Stimulated activated CD8-positive, alpha-beta memory T cell treated with anti-CD3 and anti-CD28 coated beads, Interleukin-4, amount 100 ng/mL, for 4 hours (primary cell): ENCODE measurements around the gene CHN2.

Source experiments
- DNase-seq, 2 donors: peaks; one replicate each; pipeline ENCODE4 v3.0.0-alpha.2; 2020; ENCODE audit warnings: low read depth in 2 of 2, low spot score in 1 of 2

CHN2 gene

GRCh38 chr7:29224726-29225125 lies 30.2 kb downstream of the CHN2 start:
- no peak for DNase-seq

DNA sequence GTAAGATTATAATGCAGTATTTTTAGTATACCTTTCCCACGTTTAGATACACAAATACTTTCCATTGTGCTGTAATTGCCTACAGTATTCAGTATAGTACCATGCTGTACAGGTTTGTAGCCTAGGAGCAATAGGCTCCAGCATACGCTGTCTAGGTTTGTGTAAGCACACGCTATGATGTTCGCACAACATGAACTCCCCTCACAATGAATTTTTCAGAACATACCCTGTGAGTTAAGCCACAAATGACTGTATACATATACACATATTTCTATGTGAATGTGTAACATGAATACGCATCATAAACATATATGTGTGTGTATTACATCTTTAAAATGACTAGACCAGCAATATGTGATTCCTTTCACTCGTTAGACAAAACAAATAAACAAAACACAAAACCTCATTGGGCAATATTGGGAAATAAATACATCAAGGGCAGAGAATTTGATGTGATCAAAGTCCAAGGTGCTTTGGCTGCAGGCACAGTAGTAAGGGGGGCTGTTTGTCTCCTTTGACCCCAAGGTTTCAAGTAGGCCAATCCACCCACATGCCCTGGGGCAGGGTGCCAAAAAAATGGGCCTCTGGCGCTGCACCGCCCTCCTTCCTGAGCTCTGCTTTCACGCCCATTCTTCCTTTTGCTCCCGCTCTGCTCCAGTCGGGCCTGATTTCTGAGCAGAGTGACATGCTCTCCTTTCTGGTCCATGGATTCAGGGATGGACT lies 33.9 kb downstream of the CHN2 start:
- no peak for DNase-seq

- no peak for DNase-seq
Observed at GRCh38 chr7:29229066-29229465, 34.5 kb downstream of the CHN2 start.

DNA sequence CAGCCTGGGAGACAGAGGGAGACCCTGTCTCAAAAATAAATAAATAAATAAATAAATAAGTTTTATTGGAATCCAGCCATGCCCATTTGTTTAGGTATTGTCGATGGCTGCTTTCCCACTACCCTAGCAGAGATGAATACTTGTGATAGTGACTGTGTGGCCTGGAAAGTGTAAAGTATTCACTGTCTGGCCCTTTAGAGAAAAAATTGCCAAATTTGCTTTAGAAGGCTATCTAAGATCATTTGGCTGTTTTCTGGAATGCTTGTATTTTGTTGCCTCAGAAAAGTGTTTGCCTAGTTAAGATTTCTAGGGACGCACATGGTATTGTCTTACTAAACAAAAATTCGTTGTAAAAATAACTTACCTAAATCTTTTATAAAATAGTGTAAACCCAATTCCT lies 35.4 kb downstream of the CHN2 start:
- DNase-seq: no peak

DNA sequence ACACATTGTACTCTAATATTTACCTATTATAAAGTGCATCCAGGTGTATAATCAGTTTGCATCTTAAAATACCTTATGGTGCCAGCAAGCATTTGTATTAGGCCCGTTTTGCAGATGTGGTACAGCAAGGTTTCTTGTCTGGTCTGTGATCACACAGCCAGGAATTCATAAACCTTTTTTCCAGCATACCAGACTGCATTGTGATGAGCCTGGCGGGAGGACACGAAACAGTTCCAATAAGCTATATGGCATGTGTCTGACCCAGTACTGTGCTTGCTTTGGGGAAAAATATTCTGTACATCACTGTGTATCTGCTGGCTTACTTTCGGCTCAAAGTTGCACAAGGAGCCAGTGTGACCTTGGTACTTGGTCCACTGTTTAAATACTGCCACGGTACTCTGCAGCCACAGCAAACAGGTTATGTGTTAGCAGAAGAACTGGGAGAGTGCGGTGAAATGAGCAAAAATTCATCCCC lies 36.3 kb downstream of the CHN2 start:
- no peak for DNase-seq

- no peak for DNase-seq
Observed at GRCh38 chr7:29231671-29232232, 37.2 kb downstream of the CHN2 start.

DNA sequence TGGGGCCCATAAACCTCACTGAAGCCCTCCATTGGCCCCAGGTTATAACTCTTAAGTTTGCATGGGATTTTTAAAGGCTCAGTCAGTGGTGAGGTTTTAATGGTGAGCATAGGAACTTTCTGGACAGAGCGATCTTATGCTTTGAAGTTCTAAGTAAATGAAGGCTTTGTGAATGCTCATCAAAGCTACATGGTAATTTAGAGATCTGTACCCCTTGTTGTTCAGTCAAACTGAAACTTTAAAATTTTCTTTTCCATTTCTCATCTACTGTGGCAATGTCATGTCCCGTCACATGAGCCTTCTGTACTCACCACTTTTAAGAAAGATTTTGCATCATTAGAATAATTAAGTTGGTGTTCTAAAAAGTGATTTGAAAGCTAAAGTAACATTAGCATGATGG lies 39.9 kb downstream of the CHN2 start:
- no peak for DNase-seq

GRCh38 chr7:29236071-29236580 lies 41.6 kb downstream of the CHN2 start:
- no peak for DNase-seq

GRCh38 chr7:29236649-29237048 lies 42.1 kb downstream of the CHN2 start:
- DNase-seq: no peak

GRCh38 chr7:29237489-29237888 lies 42.9 kb downstream of the CHN2 start:
- no peak for DNase-seq

GRCh38 chr7:29239638-29240037 lies 45.1 kb downstream of the CHN2 start:
- no peak for DNase-seq

- no peak for DNase-seq
Observed at GRCh38 chr7:29242265-29242664, 47.7 kb downstream of the CHN2 start.

DNA sequence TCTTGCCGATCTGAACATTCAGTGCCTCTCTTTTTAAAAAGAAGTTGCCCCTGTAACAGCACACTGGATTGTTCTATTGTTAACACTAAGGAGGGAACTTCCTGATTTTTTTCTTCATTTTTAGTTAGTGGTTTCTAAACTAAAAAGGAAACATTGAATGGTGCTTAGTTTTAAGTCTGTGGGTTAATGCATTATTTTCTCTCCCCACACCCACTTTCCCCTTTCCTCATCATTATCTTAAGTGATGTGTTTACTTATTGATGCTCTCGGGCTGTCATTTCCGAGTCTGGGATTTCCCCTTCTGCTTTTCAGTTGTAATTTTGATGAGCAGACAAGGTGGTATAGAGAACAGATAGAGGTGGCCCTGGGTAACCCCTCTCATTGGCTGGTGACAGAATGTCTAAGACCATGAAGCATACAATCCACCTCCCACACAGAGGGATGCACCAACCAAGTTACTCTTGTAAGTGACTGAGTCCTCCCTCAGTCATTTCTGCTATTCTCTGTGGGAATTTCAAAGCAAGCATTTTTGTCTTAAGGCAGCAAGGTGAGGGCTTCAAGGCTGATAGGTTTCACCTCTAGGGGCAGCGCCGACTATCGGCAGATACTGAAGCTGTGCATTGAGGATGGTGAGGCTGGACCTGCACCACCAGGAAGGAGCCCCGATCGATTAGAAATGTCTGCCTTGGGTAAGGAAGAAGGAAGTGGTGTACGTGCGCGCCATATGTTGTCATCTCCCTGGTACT lies 49.5 kb downstream of the CHN2 start:
- peak; percentile 6 to 23 for DNase-seq

DNA sequence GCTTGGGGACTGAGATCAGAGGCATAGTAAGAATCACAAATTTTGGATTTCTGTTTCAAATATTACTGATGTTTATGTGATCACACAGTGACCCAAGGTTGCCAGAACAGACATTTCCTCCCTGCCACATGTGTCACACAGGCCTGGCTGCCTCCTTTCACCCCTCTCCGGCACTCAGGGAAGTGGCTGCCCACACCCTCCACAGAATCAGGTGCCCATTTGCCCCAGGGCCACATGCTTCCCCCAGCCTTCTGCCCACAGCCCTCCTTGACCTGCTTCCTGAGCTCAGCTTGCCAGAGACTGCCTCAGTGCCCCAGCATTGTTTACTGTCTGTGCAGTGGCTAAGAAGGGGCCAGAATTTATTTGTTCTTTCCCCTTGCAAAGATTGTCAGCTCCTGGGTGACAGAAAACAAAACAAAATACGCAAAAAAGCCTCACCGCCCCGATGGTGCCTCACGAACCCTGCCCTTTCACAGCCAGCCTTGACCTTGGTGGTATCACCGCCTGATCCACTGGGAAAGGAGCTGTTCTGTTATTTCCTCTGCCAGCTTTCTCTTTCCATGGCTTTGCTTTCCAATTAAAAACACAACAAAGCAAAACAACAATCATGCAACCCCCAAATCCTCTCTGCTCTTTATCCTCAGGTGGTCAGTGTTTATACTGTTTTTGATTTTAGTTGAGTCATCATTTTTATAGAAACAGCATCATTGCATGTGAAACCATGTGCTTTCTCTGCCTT lies 52.8 kb downstream of the CHN2 start:
- no peak for DNase-seq

GRCh38 chr7:29247963-29248236 lies 53.3 kb downstream of the CHN2 start:
- no peak for DNase-seq

GRCh38 chr7:29248713-29249382 lies 54.3 kb downstream of the CHN2 start:
- DNase-seq: no peak

DNA sequence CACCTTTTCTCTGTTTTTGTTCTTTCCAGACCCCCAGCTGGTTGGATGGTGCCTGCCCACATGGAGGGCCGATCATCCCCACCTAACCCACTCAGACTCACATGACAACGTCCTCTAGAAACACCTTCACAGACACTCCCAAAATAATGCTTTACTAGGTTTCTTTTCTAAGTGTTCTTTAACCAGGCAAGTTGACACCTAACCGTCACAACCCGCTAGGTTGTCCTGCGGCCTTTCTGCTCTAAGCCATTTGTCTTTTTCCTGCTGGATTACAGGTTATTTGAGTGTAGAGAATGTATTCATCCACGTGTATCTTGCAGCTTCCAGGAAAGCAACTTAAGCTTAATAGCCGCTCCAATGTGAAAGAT lies 54.8 kb downstream of the CHN2 start:
- no peak for DNase-seq

GRCh38 chr7:29249860-29250259 lies 55.3 kb downstream of the CHN2 start:
- DNase-seq: no peak

- no peak for DNase-seq
Observed at GRCh38 chr7:29253225-29253624, 58.6 kb downstream of the CHN2 start.

GRCh38 chr7:29254591-29254990 lies 60.0 kb downstream of the CHN2 start:
- no peak for DNase-seq

GRCh38 chr7:29255199-29255878 lies 60.8 kb downstream of the CHN2 start:
- no peak for DNase-seq
